ENCODE results near the gene ZNF12. TPM values are rescaled to one million over a fixed set of nuclear protein-coding genes. Genes with fewer than 3 reads are reported as not detected.
A peak's percentile ranks its signal among the peaks of the same experiment; 100 is the strongest.
"Not testable (repeated sequence)": the region's sequence is repeated elsewhere in the genome, so short reads cannot be mapped to it uniquely, and the experiment has no call there.

Gene ZNF12
- polyA plus RNA-seq, 1 of the 3 experiments (the other 2 are of a cell fraction) = 9.5 TPM

DNA sequence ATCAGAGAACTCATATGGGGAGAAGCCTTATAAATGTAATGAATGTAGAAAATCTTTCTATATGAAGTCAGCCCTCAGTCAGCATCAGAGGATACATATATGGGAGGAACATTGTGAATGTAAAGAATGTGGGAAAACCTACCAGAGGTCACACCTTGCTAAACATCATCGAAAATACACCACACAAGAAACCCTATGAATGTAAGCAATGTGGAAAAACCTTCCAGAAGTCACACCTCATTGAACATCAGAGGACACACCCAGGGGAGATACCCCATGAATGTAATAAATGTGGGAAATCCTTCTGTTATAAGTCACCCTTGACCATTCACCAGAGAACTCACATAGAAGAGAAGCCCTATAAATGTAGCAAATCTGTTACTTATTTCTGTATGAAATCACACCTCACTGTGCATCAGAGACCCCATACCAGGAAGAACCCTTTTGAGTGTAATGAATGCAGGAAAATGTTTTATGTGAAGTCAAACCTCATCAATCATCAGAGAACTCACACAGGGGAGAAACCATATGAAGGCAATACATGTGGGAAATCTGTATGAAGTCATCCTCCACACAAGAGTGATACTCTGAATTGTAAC is 30.8 kb downstream of the ZNF12 start (continued):
- TF ChIP-seq, protein P1, sequence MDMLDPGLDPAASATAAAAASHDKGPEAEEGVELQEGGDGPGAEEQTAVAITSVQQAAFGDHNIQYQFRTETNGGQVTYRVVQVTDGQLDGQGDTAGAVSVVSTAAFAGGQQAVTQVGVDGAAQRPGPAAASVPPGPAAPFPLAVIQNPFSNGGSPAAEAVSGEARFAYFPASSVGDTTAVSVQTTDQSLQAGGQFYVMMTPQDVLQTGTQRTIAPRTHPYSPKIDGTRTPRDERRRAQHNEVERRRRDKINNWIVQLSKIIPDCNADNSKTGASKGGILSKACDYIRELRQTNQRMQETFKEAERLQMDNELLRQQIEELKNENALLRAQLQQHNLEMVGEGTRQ (IDR thresholded peaks at IDR 0.05; ENCODE audit: borderline replicate concordance, low read depth, low read length) = no peak
- TF ChIP-seq YY1 (IDR thresholded peaks at IDR 0.05; ENCODE audit: low read depth) = no peak
- TF ChIP-seq GABPA (IDR thresholded peaks at IDR 0.05; ENCODE audit: low read depth) = no peak
- TF ChIP-seq NRF1 (IDR thresholded peaks at IDR 0.05; ENCODE audit: low read depth, low read length) = no peak
- no peak for TF ChIP-seq FOSL2 (IDR thresholded peaks at IDR 0.05; ENCODE audit: borderline replicate concordance, low read depth)
- no peak for TF ChIP-seq CHD2 (IDR thresholded peaks at IDR 0.05; ENCODE audit: low read length, partially characterized antibody)
- TF ChIP-seq ELF1 (IDR thresholded peaks at IDR 0.05) = no peak
- TF ChIP-seq POLR2AphosphoS5 (IDR thresholded peaks at IDR 0.05; ENCODE audit: low read depth, low read length) = no peak
- TF ChIP-seq, protein P2, sequence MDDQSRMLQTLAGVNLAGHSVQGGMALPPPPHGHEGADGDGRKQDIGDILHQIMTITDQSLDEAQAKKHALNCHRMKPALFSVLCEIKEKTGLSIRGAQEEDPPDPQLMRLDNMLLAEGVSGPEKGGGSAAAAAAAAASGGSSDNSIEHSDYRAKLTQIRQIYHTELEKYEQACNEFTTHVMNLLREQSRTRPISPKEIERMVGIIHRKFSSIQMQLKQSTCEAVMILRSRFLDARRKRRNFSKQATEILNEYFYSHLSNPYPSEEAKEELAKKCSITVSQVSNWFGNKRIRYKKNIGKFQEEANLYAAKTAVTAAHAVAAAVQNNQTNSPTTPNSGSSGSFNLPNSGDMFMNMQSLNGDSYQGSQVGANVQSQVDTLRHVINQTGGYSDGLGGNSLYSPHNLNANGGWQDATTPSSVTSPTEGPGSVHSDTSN (IDR thresholded peaks at IDR 0.05) = no peak
- no peak for TF ChIP-seq MXI1 (IDR thresholded peaks at IDR 0.05; ENCODE audit: low read depth, low read length)

DNA sequence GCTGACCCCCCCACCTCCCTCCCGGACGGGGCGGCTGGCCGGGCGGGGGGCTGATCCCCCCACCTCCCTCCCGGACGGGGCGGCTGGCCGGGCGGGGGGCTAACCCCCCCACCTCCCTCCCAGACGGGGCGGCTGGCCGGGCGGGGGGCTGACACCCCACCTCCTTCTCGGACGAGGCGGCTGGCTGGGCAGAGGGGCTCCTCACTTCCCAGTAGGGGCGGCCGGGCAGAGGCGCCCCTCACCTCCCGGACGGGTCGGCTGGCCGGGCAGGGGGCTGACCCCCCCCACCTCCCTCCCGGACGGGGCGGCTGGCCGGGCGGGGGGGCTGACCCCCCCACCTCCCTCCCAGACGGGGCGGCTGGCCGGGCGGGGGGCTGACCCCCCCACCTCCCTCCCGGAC is 35.9 kb downstream of the ZNF12 start:
- not testable (repeated sequence) for H3F3A ChIP-seq (replicated peaks; ENCODE audit: insufficient read depth)

DNA sequence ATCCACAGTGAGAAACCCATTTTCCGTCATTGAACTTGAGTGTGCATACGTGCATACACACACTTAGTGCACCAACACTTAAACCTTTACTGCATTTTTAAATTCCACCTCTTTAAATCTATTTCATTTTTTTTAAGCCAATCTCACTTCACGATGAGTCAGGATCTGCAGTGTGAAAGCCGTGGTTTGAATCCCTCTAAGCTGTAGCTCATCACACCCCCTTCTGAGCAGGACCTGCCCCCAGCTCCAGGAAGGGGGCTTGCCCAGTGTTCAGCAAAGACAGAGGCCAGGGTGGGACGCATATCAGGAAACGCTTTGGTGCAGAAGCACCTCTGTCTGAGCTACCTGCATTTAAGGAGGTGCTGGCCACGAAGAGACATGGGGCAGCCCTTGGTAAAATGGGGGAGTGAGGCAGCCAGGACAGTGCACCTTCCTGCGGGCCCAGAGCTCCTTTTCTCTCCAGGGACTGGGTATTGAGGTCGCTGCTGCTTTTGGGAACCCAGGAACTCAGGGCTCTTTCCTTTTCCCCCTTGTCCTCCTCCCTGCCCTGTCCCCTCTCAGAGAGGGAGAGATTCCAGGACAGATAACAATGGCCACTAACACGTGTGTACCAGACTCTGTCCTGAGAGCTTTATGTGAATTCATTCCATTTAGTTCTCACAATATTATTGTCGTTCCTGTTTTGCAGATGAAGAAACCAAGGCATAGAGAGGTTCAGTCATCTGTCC is 48.0 kb downstream of the ZNF12 start:
- H3K4me1 ChIP-seq (ENCODE audit: control insufficient read depth in 1 of 2, insufficient read depth in 2 of 2, low read depth in 1 of 2, low read length in 1 of 2) = peaks cover 0 to 13% of the 10 kb centered on the region in 2 experiments; a peak in 1 of 4 replicates
- no peaks in the 10 kb centered on the region for H3K27me3 ChIP-seq (ENCODE audit: insufficient read depth)
- no peaks in the 10 kb centered on the region for H4K20me1 ChIP-seq (ENCODE audit: insufficient read depth)
- CTCF ChIA-PET = interaction anchor here (1.2 to 2.9 kb wide), 3 partner anchors 9 to 24 kb away, joined by 3 to 12 read pairs (median 11); no protein-coding TSS in a partner anchor
- H3K4me3 ChIP-seq (ENCODE audit: low read depth in 2 of 2, low read length in 1 of 2) = no peak overlapping the region
- H2AFZ ChIP-seq (ENCODE audit: low read depth) = no peak overlapping the region
- peak; percentile 73 for DNase-seq
- no peak overlapping the region for H3K27ac ChIP-seq (ENCODE audit: low read depth in 2 of 2, low read length in 1 of 2)
- H3K4me2 ChIP-seq = no peak overlapping the region
- no peaks in the 10 kb centered on the region for H3K79me2 ChIP-seq (ENCODE audit: insufficient read depth)
- H3K36me3 ChIP-seq (replicated peaks in 1 of 2; ENCODE audit: control insufficient read depth in 1 of 2, insufficient read depth in 2 of 2, low read length in 1 of 2) = peaks cover 11 to 20% of the 10 kb centered on the region in 2 experiments
- peak; percentile 83 for TF ChIP-seq GATA2 (CRISPR knock-in tag; IDR thresholded peaks at IDR 0.05)
- TF ChIP-seq, protein P3, sequence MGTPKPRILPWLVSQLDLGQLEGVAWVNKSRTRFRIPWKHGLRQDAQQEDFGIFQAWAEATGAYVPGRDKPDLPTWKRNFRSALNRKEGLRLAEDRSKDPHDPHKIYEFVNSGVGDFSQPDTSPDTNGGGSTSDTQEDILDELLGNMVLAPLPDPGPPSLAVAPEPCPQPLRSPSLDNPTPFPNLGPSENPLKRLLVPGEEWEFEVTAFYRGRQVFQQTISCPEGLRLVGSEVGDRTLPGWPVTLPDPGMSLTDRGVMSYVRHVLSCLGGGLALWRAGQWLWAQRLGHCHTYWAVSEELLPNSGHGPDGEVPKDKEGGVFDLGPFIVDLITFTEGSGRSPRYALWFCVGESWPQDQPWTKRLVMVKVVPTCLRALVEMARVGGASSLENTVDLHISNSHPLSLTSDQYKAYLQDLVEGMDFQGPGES (IDR thresholded peaks at IDR 0.05; ENCODE audit: low read depth, low read length) = no peak
- H3K9ac ChIP-seq = no peak overlapping the region
- H3K9me3 ChIP-seq = no peaks in the 10 kb centered on the region
- POLR2A ChIA-PET = interaction anchor here (0.8 to 2.0 kb wide), 5 partner anchors 16 to 44 kb away, joined by 3 to 6 read pairs (median 4); partner anchors contain the start of gene ZNF316
- peaks cover 11% of the 10 kb centered on the region for H3F3A ChIP-seq (replicated peaks; ENCODE audit: insufficient read depth)
- 20% methylated on average over 11 of the region's 11 CpGs for WGBS (ENCODE audit: low lambda C conversion rate)
- H3K9me2 ChIP-seq = no peaks in the 10 kb centered on the region

More for the DNA sequence above, 35.9 kb downstream of the ZNF12 start:
- H3K4me1 ChIP-seq (ENCODE audit: control insufficient read depth in 1 of 2, insufficient read depth in 2 of 2, low read depth in 1 of 2, low read length in 1 of 2); H3K9me2 ChIP-seq; H3K36me3 ChIP-seq (replicated peaks in 1 of 2; ENCODE audit: control insufficient read depth in 1 of 2, insufficient read depth in 2 of 2, low read length in 1 of 2); H2AFZ ChIP-seq (ENCODE audit: low read depth); H3K4me2 ChIP-seq; POLR2A ChIA-PET; H3K27ac ChIP-seq (ENCODE audit: low read depth in 2 of 2, low read length in 1 of 2); H4K20me1 ChIP-seq (ENCODE audit: insufficient read depth); H3K27me3 ChIP-seq (ENCODE audit: insufficient read depth); H3K4me3 ChIP-seq (ENCODE audit: low read depth in 2 of 2, low read length in 1 of 2); H3K9ac ChIP-seq; H3K79me2 ChIP-seq (ENCODE audit: insufficient read depth); DNase-seq; CTCF ChIA-PET: not testable (repeated sequence)
- WGBS (ENCODE audit: low lambda C conversion rate) = no CpG with 5 or more reads among the region's 34 CpGs
- peaks cover 36% of the 10 kb centered on the region; the same call in 1 of the 2 replicates for H3K9me3 ChIP-seq
